ENCODE results near the gene ZFP69B.
A peak's percentile ranks its signal among the peaks of the same experiment; 100 is the strongest.

The ZFP69B gene

DNA sequence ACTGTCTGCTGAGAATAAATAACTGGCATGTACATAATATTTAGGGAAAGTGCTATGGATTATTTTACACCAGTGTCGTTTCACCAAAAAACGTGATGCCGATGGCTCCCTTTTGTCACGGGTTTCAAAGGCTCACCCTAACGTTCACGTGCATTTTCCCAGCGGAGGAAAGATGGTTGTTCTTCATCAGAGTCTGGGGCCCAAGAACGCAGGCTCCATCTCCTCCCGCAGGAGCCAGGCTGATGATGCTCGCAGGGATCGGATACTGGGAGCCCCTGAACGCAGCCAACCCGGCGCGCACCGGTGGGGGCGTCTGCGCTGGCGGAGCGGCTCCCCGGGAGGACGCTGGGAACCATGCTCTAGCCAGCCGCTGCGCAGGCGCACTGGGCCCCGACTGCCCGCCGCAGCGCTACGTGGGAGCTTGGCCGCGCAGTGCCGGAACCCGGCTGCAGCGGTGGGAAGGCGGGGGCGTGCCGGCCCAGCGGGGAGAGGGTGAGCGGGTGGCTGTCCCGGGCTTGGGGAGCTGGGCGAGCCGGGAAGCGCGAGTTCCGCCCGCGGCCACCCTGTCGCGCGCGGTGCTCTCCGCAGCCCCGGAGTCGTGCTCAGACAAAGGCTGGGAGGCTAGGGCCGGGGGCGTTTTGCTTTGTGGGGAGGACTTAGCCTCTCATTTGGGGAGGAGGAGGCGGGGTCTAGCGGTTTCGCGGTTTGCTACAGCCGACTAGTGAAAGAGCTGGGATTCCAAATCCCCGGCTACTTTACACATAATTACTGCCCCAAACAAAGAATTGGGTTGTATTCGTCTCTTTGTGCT is at the start of gene ZFP69B:
ZFP69B (plus strand) TSS at position 793 of the 811 bp plus-strand sequence. CDS start 486 bp downstream, outside the sequence.
- peak; percentile 81 for DNase-seq

- DNase-seq = no peak
Measured at GRCh38 chr1:40401473-40402201, 48.6 kb upstream of the ZFP69B start.

DNA sequence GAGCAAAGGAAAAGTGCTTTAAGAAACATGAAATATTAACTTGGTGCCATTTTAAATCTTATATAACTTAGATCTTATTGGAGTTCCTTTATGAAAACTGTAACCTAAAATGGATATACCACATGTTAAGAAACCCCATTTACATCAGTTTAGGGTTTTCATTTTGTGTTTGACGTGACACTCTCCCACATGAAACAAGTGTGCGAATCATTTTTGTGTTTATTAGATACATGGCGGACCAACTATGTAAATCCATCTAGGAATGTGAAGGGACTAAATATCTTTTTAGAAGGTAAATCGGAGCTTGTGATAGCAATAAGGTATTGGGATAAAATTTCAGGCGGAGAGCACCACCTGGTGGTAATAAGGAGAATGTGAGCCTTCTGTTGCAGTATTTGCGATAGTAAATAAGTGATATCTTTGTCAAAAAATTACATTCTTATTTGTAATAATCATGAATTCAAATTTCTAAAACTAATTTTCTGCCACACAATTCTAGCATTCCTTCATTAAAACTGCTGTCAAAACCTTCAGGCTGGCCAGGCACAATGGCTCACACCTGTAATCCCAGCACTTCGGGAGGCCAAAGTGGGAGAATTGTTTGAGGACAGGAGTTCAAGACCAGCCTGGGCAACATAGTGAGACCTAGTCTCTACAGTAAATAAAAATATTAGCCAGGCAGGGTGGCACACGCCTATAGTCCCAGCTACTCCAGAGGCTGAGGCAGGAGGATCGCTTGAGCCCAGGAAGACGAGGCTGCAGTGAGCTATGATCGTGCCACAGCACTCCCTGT is 45.4 kb upstream of the ZFP69B start:
- DNase-seq = peak; percentile 23

DNA sequence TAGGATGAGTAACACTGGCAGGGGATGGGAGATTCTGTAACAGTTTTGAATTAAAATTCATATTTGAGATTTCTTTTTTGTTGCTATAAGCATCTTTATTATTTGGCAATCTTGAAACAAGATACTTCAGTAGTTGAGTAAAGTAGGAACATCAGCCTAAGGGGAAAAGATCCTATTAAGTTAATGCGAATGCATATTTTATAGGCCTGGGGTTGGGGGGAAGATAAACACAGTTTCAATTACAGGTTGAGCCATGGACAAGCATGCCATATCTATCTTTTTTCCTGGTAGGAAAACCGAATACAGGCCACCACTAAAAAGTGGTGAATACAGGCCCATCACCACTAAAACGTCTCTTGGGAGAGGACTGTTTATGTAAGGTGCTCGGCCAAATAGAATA is 44.5 kb upstream of the ZFP69B start:
- DNase-seq = no peak

DNA sequence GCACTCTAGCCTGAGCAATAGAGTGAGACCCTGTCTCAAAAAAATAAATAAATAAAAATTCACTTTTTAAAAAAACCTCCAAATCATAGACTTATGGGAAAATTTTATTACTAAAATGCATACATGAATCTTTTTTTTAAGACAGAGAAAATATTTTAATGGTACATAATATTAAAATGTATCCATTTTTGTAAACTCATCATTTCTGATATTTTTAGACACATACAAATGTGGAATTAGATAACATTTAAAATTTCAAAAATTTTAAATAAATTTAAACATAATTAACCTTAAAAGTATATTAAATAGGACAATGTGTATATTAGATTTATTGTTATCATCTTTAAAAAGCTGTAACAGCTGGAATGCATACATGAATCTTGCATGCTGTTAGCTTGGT is 42.8 kb upstream of the ZFP69B start:
- DNase-seq = no peak

GRCh38 chr1:40409467-40409866 is 40.8 kb upstream of the ZFP69B start:
- no peak for DNase-seq

GRCh38 chr1:40411294-40411693 is 39.0 kb upstream of the ZFP69B start:
- no peak for DNase-seq

GRCh38 chr1:40411843-40412242 is 38.4 kb upstream of the ZFP69B start:
- no peak for DNase-seq

GRCh38 chr1:40413527-40414252 is 36.6 kb upstream of the ZFP69B start:
- no peak for DNase-seq

DNA sequence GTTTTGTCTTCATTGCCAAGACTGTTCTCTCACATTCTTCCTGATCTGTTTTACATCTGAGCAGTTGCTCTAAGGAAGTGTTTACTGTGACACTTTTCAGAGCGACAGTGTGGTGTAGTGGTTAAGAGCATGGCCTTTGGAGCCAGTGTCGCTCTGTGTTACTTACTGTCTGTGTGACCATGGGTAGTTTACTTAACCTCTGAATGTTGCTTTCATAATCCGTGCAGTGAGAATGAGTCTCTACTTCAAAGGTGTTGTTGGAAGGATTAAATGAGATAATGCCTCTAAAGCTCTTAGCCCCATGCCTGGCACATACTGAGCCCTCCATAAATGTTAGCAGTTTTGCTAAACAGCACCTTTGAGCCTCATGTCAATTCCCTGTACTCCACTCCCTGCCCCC is 35.9 kb upstream of the ZFP69B start:
- DNase-seq = no peak

- DNase-seq = no peak
Measured at GRCh38 chr1:40416709-40417108, 33.6 kb upstream of the ZFP69B start.

DNA sequence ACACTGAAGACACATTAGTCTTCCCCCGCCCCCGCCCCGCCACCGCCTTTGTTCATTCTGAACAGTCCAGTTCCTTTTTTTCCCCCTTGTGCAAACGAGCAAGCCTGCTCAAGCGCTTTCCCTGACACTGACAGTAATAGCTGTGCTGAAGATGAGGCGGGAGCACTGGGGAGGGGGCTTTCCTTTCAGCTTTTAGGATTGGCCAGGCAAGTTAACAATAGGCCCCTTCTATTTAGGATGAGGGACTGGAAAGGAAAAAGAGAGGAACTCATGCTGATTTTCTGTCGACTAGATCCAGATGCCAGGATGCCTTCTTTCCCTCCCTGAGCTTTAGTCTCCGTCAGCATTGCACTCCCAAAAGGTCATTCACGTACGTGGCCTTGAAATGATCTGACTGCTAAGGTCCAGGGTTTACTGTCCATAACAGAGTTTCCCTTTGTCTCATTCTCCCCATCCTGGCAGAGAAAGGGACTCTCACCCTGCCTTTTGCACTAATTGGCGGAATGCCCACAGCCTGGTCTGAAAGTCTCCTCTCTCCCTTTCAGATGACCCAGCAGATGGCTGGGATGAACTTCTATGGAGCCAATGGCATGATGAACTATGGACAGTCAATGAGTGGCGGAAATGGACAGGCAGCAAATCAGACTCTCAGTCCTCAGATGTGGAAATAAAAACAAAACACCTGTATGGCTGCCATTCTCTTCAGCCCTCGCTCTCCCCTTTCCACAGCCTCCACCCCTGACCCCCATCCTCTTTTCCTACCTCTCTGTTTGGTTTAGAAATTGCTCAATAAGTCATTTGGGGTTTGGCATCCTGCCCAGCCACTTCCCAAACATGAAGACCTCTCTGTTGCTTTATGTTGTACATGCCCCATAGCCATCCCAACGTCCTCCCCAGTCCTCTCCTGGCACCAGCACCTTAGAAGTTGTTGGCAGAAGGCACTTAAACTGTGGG is 28.6 kb upstream of the ZFP69B start:
- no peak for DNase-seq

DNA sequence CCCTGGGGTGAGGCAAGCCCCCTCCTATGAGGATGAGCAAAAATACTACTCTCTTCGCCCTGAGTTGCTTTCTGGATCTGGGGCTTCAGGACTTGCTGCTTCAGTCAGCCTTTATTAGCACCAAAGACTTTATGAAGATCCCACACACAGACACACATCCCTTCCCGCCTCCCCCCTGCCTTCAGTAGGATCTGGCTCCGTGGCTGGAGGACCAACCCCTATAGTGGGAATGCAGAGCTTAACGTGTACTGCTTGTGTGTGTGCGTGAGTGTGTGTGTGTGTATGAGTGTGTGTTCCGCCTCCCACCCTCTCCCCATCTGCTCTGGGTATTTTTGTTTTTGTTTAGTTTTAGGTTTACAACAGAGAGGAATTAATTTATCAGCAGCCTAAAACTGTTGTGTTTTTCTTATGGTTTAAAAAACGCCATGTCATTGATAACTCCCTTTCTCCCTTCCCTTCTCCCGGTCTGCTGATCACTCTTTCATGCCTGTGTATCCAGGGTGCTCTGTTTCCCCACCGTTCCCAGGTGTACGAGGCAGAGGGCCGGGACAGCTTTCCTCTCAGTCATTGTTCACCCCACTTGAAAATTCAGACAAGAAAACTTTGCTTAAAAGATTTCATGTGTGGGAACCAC is 27.5 kb upstream of the ZFP69B start:
- DNase-seq = no peak

- no peak for DNase-seq
Measured at GRCh38 chr1:40423264-40423642, 27.0 kb upstream of the ZFP69B start.

DNA sequence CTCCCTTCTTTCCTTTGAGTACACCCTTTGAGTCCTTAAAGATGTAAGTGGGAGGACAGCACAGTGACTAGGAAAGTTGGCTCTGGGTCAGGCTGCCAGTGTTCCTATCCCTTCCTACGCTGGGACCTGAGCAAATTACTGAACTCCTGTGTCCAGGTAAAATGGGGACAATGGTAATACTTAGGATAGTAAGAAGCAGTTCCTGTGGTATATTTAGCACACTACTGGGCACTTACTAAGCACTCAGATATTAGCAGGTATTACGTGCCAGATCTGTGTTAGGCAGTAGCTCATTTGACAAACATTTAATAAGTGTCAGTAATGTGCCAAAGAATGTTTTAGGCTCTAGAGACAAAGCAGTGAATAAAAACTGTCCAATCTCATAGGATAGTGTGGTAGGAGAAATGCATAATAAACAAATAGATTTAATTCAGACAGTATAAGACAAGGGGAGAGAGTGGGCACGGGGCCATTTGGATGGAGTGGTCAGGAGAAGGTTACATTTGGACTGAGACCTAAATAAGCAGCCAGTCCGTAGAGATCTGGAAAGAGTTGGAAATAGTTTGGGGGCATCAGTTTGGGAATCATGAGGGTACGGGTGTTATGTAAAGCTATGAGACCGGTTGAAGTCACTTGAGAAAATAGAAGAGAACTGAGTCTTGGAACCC is 26.2 kb upstream of the ZFP69B start:
- DNase-seq = no peak

GRCh38 chr1:40425198-40425597 is 25.1 kb upstream of the ZFP69B start:
- DNase-seq = no peak

DNA sequence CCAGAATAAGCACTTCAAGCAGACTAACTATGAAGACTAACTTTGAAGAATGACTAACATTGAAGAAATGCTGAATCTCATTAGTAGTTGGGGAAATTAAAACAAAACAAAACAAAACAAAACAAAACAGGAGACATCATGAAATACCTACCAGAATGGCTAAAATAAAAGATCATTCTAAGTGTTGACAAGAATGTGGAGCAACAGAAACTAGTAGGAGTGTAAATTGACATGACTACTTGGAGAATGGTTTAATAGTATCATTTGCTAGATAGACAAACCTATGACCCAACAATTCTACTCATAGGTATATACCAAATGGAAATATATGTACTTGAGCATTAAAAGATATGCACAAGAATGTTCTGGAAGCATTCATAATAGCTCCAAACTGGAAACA is 18.9 kb upstream of the ZFP69B start:
- DNase-seq = no peak

- DNase-seq = no peak
Measured at GRCh38 chr1:40432644-40433390, 17.5 kb upstream of the ZFP69B start.

DNA sequence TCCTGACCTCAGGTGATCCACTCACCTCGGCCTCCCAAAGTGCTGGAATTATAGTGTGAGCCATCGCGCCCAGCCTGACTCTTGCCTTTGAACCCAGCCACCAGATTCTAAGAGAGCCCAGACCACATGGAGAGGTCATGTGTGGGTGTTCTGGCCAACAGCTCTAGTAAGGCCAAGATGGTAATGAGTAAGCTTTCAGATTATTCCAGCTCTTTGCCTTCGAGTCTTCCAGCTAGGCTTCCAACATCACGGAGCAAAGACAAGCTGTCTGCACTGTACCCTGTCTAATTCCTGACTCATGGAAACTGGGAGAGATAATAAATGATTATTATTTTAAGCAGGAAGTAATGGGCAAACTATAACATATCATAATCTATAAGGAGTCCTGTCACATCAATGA is 14.8 kb upstream of the ZFP69B start:
- no peak for DNase-seq

GRCh38 chr1:40435876-40436275 is 14.4 kb upstream of the ZFP69B start:
- DNase-seq = no peak

Data from NCI-H1694 (cell line).